GM23338 (cell line): ENCODE results near the gene YY1AP1. TPM values are rescaled to one million over a fixed set of nuclear protein-coding genes. Genes with fewer than 3 reads are reported as not detected.
"Not testable (repeated sequence)": the region's sequence is repeated elsewhere in the genome, so short reads cannot be mapped to it uniquely, and the experiment has no call there.

Experiments used
- ATAC-seq: fragments of 200-7000 bp; cut with Tn5 transposase; 3 replicates; pipeline ENCODE4 v1.9.1; 2020
- DNase-seq: peaks from one replicate; pipeline ENCODE4 v3.0.0-alpha.2; 2015; ENCODE audit warnings: low spot score
- H2AFZ ChIP-seq: fragments of 200-600 bp; sonication (generic); 2 replicates; pipeline ENCODE4 v1.8.0; 2016; ENCODE audit warnings: antibody characterized with exemption, mild to moderate bottlenecking, moderate library complexity
- H3F3A ChIP-seq: fragments of 200-600 bp; sonication (generic); replicated peaks from 2 replicates; pipeline ENCODE4 v1.8.0; 2017; ENCODE audit warnings: antibody characterized with exemption, mixed run types, low read depth
- H3K27ac ChIP-seq: fragments of 200-600 bp; sonication (generic); 2 replicates; pipeline ENCODE4 v1.6.1; 2016; ENCODE audit warnings: low read depth
- H3K27me3 ChIP-seq: fragments of 200-600 bp; sonication (generic); 2 replicates; pipeline ENCODE4 v1.8.0; 2016; ENCODE audit warnings: mild to moderate bottlenecking, mixed run types, moderate library complexity; ENCODE audit not compliant: insufficient read depth
- H3K36me3 ChIP-seq: fragments of 200-600 bp; sonication (generic); 2 replicates; pipeline ENCODE4 v1.8.0; 2016; ENCODE audit warnings: mild to moderate bottlenecking; ENCODE audit not compliant: insufficient read depth
- H3K4me1 ChIP-seq: fragments of 200-600 bp; sonication (generic); 2 replicates; pipeline ENCODE4 v1.8.0; 2016; ENCODE audit warnings: mild to moderate bottlenecking, moderate library complexity; ENCODE audit not compliant: insufficient read depth
- H3K4me2 ChIP-seq: fragments of 200-600 bp; sonication (generic); 2 replicates; pipeline ENCODE4 v1.7.1; 2017; ENCODE audit warnings: mixed run types
- H3K4me3 ChIP-seq: fragments of 200-600 bp; sonication (generic); 2 replicates; pipeline ENCODE4 v1.6.1; 2016; ENCODE audit warnings: mixed run types
- H3K79me2 ChIP-seq: fragments of 200-600 bp; sonication (generic); replicated peaks from 2 replicates; pipeline ENCODE4 v1.8.0; 2017; ENCODE audit warnings: mild to moderate bottlenecking; ENCODE audit not compliant: insufficient read depth
- H3K9me2 ChIP-seq: fragments of 200-600 bp; sonication (generic); 2 replicates; pipeline ENCODE4 v1.8.0; 2017; ENCODE audit not compliant: insufficient read depth
- H4K20me1 ChIP-seq: fragments of 200-600 bp; sonication (generic); replicated peaks from 2 replicates; pipeline ENCODE4 v1.8.0; 2017; ENCODE audit warnings: mild to moderate bottlenecking; ENCODE audit not compliant: insufficient read depth
- H3K27ac Mint-ChIP-seq: 2 replicates; pipeline ENCODE4 v1.8.0; 2020; ENCODE audit warnings: inconsistent platforms, mild to moderate bottlenecking, moderate library complexity, mixed read lengths
- H3K27me3 Mint-ChIP-seq: 3 replicates; pipeline ENCODE4 v1.8.0; 2022; ENCODE audit warnings: low read depth, mild to moderate bottlenecking, moderate library complexity, mixed read lengths, inconsistent platforms; ENCODE audit not compliant: insufficient read depth, poor library complexity
- H3K36me3 Mint-ChIP-seq: 3 replicates; pipeline ENCODE4 v1.8.0; 2021; ENCODE audit warnings: low read depth, mild to moderate bottlenecking, inconsistent platforms, moderate library complexity, mixed read lengths
- H3K4me1 Mint-ChIP-seq: 3 replicates; pipeline ENCODE4 v1.8.0; 2020; ENCODE audit warnings: mild to moderate bottlenecking, inconsistent platforms, mixed read lengths
- H3K4me3 Mint-ChIP-seq: 3 replicates; pipeline ENCODE4 v1.8.0; 2021; ENCODE audit warnings: moderate library complexity, mild to moderate bottlenecking, inconsistent platforms, mixed read lengths
- H3K9me3 Mint-ChIP-seq: 3 replicates; pipeline ENCODE4 v1.8.0; 2020; ENCODE audit warnings: moderate library complexity, mild to moderate bottlenecking, inconsistent platforms, mixed read lengths
- CTCF ChIP-seq, 2 experiments: fragments of 200-600 bp in 1 of 2; sonication (generic) in 1 of 2; conservative IDR thresholded peaks; 2 replicates each; pipeline versions ENCODE4 v1.5.1 to v1.6.1; 2016 to 2017; ENCODE audit warnings: antibody characterized with exemption in 2 of 2, low read depth in 2 of 2, mild to moderate bottlenecking in 2 of 2, moderate library complexity in 1 of 2
- ZNF114 ChIP-seq: fragments of 250-450 bp; sonication (Bioruptor Pico); IDR thresholded peaks from 2 replicates; pipeline ENCODE4 v1.5.0; 2020; ENCODE audit warnings: mild to moderate bottlenecking, moderate library complexity
- polyA plus RNA-seq: library from polyadenylated mRNA; unstranded; fragments of >200 nt; fragmentation: Nextera tagmentation; extraction: Ambion mirVana; gene quantifications from 2 replicates; pipeline ENCODE4 v1.2.1, GENCODE V29; 2016
- total RNA-seq: library from RNA; depleted of rRNA; stranded (reverse); fragments of >200 nt; shearing (Covaris generic); gene quantifications from 2 replicates; pipeline ENCODE4 v1.2.3, GENCODE V29; 2014
- TF ChIP-seq, protein P1 (sequence below): fragments of 250-450 bp; sonication (Bioruptor Pico); IDR thresholded peaks from 2 replicates; pipeline ENCODE4 v1.5.0; 2020; ENCODE audit warnings: mild to moderate bottlenecking, moderate library complexity

Gene YY1AP1
- total and polyA plus RNA-seq, 2 experiments from 2014 or later = 21.2 to 66.5 TPM

DNA sequence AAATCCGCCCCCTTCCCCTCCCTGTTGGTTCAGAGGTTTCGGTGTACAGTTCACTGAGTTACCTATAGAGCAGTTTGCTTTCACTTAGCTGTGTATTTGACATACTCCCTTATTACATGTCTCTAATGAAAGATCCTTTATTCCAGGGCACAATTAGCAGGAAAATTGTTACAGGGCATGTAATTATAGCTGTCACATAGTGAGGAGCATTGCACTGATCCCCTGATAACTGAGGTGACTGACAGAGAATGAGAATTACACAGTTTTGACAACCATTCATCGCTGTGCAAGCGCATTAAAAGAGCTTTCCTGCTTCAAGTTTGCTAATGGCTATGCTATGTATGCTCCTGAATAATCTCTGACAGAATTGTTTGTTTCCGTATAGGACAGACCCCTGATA lies 27.2 kb upstream of the YY1AP1 start:
- no peak for ATAC-seq
- Histone ChIP-seq H3K27me3 (no peaks in the 10 kb centered on the region), H3K9me2 (no peaks in the 10 kb centered on the region), H4K20me1 (no peaks in the 10 kb centered on the region), H3F3A (0 out of 2 replicates have a peak, but pooled peaks cover 2% of the 10 kb centered on the region), H3K79me2 (peaks cover 11% of the 10 kb centered on the region; the same call in 1 of the 2 replicates), H3K4me3 (no peak overlapping the region), H3K27ac (no peak overlapping the region), H3K36me3 (peaks cover 5% of the 10 kb centered on the region; the same call in 1 of the 2 replicates), H3K4me1 (no peaks in the 10 kb centered on the region), H3K4me2 (no peak overlapping the region), H2AFZ (no peak overlapping the region)
- H3K36me3 Mint-ChIP-seq = peaks cover 59% of the 10 kb centered on the region
- TF ChIP-seq ZNF114 (no peak), CTCF (conservative IDR thresholded peaks at IDR 0.05; ENCODE audit: low read depth in 2 of 2) (no peak)
- TF ChIP-seq, protein P1, sequence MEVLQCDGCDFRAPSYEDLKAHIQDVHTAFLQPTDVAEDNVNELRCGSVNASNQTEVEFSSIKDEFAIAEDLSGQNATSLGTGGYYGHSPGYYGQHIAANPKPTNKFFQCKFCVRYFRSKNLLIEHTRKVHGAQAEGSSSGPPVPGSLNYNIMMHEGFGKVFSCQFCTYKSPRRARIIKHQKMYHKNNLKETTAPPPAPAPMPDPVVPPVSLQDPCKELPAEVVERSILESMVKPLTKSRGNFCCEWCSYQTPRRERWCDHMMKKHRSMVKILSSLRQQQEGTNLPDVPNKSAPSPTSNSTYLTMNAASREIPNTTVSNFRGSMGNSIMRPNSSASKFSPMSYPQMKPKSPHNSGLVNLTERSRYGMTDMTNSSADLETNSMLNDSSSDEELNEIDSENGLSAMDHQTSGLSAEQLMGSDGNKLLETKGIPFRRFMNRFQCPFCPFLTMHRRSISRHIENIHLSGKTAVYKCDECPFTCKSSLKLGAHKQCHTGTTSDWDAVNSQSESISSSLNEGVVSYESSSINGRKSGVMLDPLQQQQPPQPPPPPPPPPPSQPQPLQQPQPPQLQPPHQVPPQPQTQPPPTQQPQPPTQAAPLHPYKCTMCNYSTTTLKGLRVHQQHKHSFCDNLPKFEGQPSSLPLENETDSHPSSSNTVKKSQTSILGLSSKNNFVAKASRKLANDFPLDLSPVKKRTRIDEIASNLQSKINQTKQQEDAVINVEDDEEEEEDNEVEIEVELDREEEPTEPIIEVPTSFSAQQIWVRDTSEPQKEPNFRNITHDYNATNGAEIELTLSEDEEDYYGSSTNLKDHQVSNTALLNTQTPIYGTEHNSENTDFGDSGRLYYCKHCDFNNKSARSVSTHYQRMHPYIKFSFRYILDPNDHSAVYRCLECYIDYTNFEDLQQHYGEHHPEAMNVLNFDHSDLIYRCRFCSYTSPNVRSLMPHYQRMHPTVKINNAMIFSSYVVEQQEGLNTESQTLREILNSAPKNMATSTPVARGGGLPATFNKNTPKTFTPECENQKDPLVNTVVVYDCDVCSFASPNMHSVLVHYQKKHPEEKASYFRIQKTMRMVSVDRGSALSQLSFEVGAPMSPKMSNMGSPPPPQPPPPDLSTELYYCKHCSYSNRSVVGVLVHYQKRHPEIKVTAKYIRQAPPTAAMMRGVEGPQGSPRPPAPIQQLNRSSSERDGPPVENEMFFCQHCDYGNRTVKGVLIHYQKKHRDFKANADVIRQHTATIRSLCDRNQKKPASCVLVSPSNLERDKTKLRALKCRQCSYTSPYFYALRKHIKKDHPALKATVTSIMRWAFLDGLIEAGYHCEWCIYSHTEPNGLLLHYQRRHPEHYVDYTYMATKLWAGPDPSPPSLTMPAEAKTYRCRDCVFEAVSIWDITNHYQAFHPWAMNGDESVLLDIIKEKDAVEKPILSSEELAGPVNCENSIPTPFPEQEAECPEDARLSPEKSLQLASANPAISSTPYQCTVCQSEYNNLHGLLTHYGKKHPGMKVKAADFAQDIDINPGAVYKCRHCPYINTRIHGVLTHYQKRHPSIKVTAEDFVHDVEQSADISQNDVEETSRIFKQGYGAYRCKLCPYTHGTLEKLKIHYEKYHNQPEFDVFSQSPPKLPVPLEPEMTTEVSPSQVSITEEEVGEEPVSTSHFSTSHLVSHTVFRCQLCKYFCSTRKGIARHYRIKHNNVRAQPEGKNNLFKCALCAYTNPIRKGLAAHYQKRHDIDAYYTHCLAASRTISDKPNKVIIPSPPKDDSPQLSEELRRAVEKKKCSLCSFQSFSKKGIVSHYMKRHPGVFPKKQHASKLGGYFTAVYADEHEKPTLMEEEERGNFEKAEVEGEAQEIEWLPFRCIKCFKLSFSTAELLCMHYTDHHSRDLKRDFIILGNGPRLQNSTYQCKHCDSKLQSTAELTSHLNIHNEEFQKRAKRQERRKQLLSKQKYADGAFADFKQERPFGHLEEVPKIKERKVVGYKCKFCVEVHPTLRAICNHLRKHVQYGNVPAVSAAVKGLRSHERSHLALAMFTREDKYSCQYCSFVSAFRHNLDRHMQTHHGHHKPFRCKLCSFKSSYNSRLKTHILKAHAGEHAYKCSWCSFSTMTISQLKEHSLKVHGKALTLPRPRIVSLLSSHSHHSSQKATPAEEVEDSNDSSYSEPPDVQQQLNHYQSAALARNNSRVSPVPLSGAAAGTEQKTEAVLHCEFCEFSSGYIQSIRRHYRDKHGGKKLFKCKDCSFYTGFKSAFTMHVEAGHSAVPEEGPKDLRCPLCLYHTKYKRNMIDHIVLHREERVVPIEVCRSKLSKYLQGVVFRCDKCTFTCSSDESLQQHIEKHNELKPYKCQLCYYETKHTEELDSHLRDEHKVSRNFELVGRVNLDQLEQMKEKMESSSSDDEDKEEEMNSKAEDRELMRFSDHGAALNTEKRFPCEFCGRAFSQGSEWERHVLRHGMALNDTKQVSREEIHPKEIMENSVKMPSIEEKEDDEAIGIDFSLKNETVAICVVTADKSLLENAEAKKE (CRISPR knock-in tag) = no peak
- H3K27ac Mint-ChIP-seq = no peak overlapping the region
- H3K27me3 Mint-ChIP-seq = peaks cover 9% of the 10 kb centered on the region
- no peaks in the 10 kb centered on the region for H3K4me1 Mint-ChIP-seq
- no peak for DNase-seq
- no peaks in the 10 kb centered on the region for H3K9me3 Mint-ChIP-seq
- H3K4me3 Mint-ChIP-seq = no peak overlapping the region

- not testable (repeated sequence) for H3K9me2 ChIP-seq, H3K4me2 ChIP-seq, H3K27me3 ChIP-seq, H3F3A ChIP-seq, H4K20me1 ChIP-seq, H3K9me3 Mint-ChIP-seq, H3K27ac Mint-ChIP-seq, H3K4me3 ChIP-seq, H3K4me1 ChIP-seq, H3K27me3 Mint-ChIP-seq, H3K4me3 Mint-ChIP-seq, ATAC-seq, DNase-seq, H3K27ac ChIP-seq, H3K36me3 ChIP-seq, H3K4me1 Mint-ChIP-seq, H2AFZ ChIP-seq
- H3K79me2 ChIP-seq = peaks cover 11% of the 10 kb centered on the region; the same call in 1 of the 2 replicates
- peaks cover 60% of the 10 kb centered on the region for H3K36me3 Mint-ChIP-seq
Measured at GRCh38 chr1:155715056-155715455, 26.5 kb upstream of the YY1AP1 start.
